Activated CD4-positive, alpha-beta T cell treated with anti-CD3 and anti-CD28 coated beads, Interleukin-10, Interleukin-2, amounts not matched to agents 100 ng/mL and 50 ng/mL, durations not matched to agents 16 hours and 8 hours (primary cell): Measurements from ENCODE around the gene TUBB4A.
"Not testable (repeated sequence)": the region's sequence is repeated elsewhere in the genome, so short reads cannot be mapped to it uniquely, and the experiment has no call there.

Experiments used
- DNase-seq: peaks from one replicate; pipeline ENCODE4 v3.0.0-alpha.2; 2020

Gene TUBB4A

DNA sequence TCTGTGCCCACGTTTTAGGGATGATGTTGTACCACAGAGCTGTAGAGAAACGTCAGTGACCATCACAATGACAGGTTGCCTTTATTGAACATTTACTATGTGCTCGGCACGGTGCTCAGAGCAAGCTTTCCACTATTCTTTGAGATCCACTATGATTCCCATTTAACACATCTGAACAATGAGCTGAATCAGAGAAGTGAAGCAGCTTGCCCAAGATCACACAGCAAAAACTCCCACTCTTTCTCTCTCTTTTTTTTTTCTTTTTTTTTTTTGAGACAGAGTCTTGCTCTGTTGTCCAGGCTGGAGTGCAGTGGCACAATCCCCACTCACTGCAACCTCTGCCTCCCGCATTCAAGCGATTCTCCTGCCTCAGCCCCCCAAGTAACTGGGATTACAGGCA lies 20.6 kb upstream of the TUBB4A start:
- no peak for DNase-seq

DNA sequence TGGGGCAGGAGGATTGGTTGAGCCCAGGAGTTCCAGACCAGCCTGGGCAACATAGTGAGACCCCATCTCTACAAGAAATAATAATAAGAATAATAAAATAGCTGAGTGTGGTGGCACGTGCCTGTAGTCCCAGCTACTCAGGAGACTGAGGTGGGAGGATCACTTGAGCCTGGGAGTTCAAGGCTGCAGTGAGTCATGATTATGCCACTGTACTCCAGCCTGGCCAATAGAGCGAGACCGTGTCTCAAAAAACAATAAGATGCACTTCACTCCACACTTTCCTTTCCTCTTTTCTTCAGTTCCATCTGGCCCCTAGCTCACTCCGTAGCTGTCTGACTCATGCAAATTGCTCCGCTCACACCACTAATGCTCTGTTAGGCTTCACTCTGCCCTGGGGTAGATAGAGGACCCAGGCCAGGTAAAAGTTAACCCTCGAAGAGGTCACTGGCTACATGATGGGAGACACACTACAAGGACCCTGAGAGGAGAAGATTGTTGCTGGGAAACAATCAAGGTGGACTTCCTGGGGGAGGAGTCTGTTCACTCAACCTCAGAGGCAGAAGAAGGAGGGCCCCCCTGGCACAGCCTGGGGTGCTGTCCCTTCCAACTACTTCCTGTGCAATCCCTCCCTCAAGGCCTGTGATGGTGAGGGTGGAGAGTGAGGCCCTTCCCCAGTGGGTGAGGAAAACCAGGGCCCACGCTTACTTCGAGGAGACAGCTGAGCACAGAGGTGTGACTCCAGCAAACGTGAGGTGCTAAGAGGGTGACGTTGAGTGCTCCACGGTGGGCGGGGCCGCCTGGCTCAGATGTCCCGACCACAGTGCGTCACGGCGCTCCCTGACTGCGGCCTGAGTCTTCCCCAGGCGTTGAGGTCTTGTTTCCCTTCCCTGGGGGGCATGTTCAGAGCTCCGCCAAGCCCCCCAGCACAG lies 19.9 kb upstream of the TUBB4A start:
- DNase-seq = peak; percentile 60

DNA sequence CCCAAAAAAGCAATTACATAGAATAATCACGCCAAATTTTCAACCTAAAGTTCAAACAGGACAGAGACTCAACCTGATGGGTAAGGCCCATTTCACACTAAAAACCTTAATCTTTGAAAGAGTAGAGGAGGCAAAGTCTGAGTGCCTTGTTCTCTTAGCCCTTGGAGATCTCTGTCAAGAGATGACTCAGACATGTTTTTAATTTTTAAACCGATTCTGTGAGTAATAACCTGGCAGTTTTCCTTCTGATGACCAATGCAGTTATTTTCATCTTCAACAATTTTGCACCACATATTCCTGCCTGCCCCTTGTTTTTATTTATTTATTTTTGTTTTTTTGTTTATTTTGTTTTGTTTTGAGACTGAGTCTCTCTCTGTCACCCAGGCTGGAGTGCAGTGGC lies 17.2 kb upstream of the TUBB4A start:
- DNase-seq = peak; percentile 70

- peak; percentile 72 for DNase-seq
Measured at GRCh38 chr19:6518145-6518911, 16.2 kb upstream of the TUBB4A start.

DNA sequence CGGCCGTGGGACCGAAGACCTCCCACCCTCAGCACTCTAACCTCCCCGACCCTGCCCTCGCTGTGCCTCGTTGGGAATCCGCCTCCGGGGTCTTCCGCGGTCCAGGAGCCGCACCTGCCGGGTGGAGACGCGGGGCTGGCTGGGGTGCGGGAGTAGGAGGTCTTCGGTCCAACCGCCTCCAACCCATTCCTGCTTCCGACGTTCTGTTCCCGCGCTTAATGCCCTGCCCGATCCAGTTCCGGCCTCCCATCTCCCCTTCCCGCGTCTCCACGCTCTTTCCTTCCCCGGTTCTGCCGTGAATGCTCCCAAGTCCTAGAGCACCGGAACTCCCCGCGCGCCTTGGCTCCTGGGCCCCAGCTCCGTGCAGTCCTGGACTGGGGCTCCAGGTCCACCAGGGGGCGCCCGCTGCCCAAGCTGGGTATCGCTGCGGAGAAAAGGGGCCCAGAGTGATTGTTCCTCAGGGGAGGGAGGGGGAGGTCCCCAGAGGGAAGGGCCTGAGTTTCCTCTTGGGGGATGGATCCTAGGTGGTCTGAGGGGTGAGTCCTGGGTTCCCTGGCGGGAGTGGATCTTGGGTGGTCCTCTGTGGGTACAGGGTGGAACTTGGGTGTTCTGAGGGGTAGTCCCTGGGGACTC lies 14.7 kb upstream of the TUBB4A start:
- peak; percentile 94 for DNase-seq

DNA sequence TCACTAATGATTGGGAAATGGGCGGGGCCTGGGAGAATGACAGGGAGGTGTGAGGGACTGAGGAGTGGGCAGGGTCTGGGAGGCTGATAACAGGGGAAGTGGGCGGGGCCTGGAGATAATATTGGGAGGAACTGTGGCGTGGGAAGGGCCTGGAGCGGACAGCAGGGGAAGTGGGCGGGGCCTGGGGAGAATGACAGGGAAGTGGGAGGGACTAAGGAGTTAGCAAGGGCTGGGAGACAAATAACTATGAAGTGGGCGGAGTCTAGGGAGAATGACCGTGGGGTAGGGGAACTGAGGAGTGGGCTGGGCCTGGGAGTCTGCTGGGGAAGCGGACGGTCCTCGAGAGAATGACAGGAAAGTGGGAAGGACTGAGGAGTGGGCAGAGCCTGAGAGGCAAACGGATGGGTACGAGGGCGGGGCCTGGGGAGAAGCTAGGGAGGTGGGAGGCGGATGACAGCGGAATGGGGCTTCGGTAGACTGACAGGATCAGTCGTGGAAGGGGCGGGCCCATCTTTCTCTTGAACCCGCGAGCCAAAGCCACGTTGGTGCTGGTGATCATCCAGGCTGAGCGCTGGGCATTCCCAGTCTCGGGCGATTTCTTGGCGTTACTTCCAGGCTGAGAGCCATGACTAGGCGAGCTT lies 14.0 kb upstream of the TUBB4A start:
- peak; percentile 91 for DNase-seq

DNA sequence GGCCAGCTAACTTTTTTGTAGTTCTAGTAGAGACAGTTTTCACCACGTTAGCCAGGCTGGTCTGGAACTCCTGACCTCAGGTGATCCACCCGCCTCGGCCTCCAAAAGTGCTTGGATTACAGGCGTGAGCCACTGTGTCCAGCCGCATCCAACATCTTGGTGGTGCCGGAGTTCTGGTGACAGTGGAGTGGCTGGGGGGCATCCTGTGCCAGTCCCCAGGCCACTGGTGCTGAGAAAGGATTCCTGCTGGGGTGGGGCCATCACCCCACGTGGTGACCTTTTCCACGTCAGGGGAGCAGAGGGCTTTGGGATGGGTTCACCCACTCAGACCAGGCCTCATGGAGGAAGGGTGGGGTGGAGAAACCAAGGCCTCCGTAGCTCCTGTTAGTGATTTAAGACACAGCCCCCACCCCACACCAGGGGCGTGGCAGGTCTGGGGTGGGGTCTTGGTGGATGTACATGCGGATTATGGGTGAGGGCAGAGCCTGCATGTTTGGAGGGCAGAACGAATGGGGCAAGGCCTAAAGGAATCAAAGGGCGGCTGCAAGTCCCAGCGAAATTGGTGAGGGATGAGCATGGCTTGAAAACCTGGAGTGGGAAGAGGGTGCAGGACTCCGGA lies 12.9 kb upstream of the TUBB4A start:
- no peak for DNase-seq

DNA sequence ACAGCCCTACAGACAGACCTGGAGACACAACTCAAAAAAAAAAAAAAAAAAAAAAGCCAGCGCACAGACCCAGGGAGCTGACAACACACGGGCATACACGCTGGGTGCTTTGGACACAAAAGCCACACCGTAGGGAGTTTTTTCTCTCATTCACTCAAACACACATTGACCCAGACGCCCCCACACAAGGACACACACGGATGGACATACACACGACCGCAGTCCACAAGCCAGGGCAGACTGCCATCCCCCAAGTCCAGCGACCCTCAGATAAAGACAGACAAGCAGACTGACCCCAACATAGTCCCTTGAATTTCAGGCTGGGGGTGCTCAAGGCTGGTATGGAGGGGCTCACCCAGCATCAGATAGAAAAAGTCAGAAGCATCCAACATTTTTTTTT lies 12.0 kb upstream of the TUBB4A start:
- DNase-seq = no peak

GRCh38 chr19:6510618-6511017 lies 8.5 kb upstream of the TUBB4A start:
- DNase-seq = no peak

GRCh38 chr19:6509118-6509971 lies 7.2 kb upstream of the TUBB4A start:
- no peak for DNase-seq

- not testable (repeated sequence) for DNase-seq
Measured at GRCh38 chr19:6508028-6508771, 6.1 kb upstream of the TUBB4A start.

- DNase-seq = no peak
Measured at GRCh38 chr19:6503407-6504201, 1.5 kb upstream of the TUBB4A start.

DNA sequence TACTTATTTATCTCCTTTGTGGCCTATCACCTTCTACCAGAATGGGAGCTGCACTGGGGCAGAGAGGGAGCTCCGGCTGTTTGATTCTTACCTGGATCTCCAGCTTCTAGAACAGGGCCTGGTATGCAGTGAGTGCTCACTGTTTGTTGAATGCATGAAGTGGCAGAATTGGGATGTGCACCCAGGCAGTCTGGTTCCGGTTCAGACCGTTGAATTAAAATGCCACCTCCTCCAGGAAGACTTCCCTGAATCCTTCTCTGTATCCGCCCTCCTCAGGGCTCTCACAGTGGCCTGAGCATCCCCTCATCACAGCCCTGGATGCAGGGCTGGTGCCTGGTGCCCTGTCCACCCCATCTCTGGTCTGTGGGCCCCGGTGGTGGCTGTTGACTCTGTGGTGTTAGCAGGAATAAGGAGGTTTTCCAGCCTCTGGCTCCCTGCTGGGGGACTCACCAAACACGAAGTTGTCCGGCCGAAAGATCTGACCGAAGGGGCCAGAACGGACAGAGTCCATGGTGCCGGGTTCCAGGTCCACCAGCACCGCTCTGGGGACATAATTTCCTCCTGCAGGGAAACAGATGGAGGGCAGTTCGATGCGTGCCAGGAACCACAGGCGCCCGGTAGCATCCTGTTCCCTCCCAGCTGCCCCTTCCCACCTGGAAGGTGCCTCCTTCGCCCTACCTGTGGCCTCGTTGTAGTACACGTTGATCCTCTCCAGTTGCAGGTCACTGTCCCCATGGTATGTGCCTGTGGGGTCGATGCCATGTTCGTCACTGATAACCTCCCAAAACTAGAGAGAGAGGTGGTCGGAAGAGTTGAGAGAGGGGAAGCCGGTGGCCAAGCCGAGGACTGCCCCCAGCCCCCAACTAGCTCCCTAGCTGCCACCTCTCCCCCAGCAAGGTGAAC lies 1.0 kb downstream of the TUBB4A start:
- no peak for DNase-seq

DNA sequence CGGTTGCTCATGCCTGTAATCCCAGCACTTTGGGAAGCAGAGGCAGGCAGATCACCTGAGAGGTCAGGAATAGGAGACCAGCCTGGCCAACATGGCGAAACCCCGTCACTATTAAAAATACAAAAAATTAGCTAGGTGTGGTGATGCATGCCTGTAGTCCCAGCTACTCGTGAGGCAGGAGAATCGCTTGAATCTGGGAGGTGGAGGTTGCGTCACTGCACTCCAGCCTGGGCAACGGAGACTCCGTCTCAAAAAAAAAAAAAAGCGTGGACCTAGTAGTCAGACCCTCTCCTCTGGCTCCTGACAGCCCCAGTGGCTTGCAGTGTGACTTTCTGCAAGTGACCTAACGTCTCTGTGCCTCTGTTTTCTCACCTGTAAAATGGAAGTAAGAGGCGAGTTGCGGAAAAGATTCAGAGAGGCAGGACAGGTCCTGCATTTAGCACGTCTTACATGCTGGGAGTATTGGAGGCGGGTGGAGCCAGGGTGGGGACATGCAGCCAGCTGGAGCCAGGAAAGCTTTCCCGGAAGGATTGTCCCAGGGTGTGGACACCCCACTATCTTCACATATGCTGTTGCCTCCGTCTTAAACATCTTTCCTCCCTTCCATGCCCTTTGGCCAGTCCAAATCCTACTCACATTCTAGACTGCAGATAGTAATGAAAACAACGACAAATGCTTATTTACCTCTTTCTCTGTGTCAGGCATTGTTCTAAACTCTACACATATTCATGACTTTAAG lies 2.9 kb downstream of the TUBB4A start:
- DNase-seq = no peak

GRCh38 chr19:6498294-6499036 lies 3.6 kb downstream of the TUBB4A start:
- DNase-seq = no peak

DNA sequence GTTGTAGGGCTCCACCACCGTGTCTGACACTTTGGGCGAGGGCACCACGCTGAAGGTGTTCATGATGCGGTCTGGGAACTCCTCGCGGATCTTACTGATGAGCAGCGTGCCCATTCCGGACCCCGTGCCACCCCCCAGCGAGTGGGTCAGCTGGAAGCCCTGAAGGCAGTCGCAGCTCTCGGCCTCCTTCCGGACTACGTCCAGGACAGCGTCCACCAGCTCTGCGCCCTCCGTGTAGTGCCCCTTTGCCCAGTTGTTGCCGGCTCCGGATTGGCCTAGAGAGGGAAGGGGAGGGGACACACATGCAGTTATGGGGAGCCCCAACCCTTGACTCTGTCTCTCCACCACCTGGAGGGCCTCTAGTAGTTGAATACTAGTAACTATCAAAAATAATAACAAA lies 6.2 kb downstream of the TUBB4A start:
- DNase-seq = no peak

- DNase-seq = no peak
Measured at GRCh38 chr19:6494438-6495036, 7.6 kb downstream of the TUBB4A start.
